Neural progenitor cell (in vitro differentiated cells): Measurements from ENCODE around the gene SLC9C1. TPM values are rescaled to one million over a fixed set of nuclear protein-coding genes. Genes with fewer than 3 reads are reported as not detected.

Experiments used
- DNase-seq: peaks from one replicate; pipeline ENCODE4 v3.0.0-alpha.2; 2016; ENCODE audit warnings: low spot score
- H2AFZ ChIP-seq: fragments of 200-600 bp; sonication (generic); replicated peaks from 2 replicates; pipeline ENCODE4 v1.6.1; 2016; ENCODE audit warnings: antibody characterized with exemption
- H3F3A ChIP-seq: fragments of 200-600 bp; sonication (generic); 2 replicates; pipeline ENCODE4 v1.6.1; 2016; ENCODE audit warnings: antibody characterized with exemption, low read depth
- H3K27ac ChIP-seq: fragments of 200-600 bp; sonication (generic); 2 replicates; pipeline ENCODE4 v1.5.1; 2016; ENCODE audit warnings: mild to moderate bottlenecking
- H3K27me3 ChIP-seq: fragments of 200-600 bp; sonication (generic); 2 replicates; pipeline ENCODE4 v1.6.1; 2016; ENCODE audit warnings: mild to moderate bottlenecking, moderate library complexity
- H3K36me3 ChIP-seq: fragments of 200-600 bp; sonication (generic); 2 replicates; pipeline ENCODE4 v1.5.1; 2016
- H3K4me1 ChIP-seq: fragments of 200-600 bp; sonication (generic); 2 replicates; pipeline ENCODE4 v1.6.1; 2016; ENCODE audit warnings: mixed run types
- H3K4me2 ChIP-seq: fragments of 200-600 bp; sonication (generic); 2 replicates; pipeline ENCODE4 v1.6.1; 2016
- H3K4me3 ChIP-seq: fragments of 200-600 bp; sonication (generic); 2 replicates; pipeline ENCODE4 v1.5.1; 2016
- H3K79me2 ChIP-seq: fragments of 200-600 bp; sonication (generic); 2 replicates; pipeline ENCODE4 v1.6.1; 2016; ENCODE audit warnings: low read depth
- H3K9ac ChIP-seq: fragments of 200-600 bp; sonication (generic); 2 replicates; pipeline ENCODE4 v1.6.1; 2016
- H3K9me3 ChIP-seq: fragments of 200-600 bp; sonication (generic); 2 replicates; pipeline ENCODE4 v1.5.1; 2016; ENCODE audit warnings: low read depth
- H4K20me1 ChIP-seq: fragments of 200-600 bp; sonication (generic); 2 replicates; pipeline ENCODE4 v1.6.1; 2016; ENCODE audit warnings: low read depth
- H3K27ac Mint-ChIP-seq: 3 replicates; pipeline ENCODE4 v1.8.0; 2021; ENCODE audit warnings: mixed read lengths
- H3K27me3 Mint-ChIP-seq: 2 replicates; pipeline ENCODE4 v1.8.0; 2022; ENCODE audit warnings: low read depth, mild to moderate bottlenecking, inconsistent platforms, moderate library complexity, mixed read lengths; ENCODE audit not compliant: insufficient read depth
- H3K36me3 Mint-ChIP-seq: 3 replicates; pipeline ENCODE4 v1.8.0; 2021; ENCODE audit warnings: mixed read lengths
- H3K4me1 Mint-ChIP-seq: 3 replicates; pipeline ENCODE4 v1.8.0; 2021; ENCODE audit warnings: mixed read lengths
- H3K4me3 Mint-ChIP-seq: 3 replicates; pipeline ENCODE4 v1.8.0; 2021; ENCODE audit warnings: mild to moderate bottlenecking, moderate library complexity, mixed read lengths
- H3K9me3 Mint-ChIP-seq: 3 replicates; pipeline ENCODE4 v1.8.0; 2020; ENCODE audit warnings: mixed read lengths
- EZH2 ChIP-seq: fragments of 200-600 bp; sonication (generic); IDR thresholded peaks from 2 replicates; pipeline ENCODE4 v1.6.1; 2017; ENCODE audit warnings: antibody characterized with exemption, mild to moderate bottlenecking, moderate library complexity
- EZH2phosphoT487 ChIP-seq: fragments of 200-600 bp; sonication (generic); IDR thresholded peaks from 2 replicates; pipeline ENCODE4 v1.6.1; 2017; ENCODE audit warnings: antibody characterized with exemption
- total RNA-seq: library from RNA; depleted of rRNA; stranded (reverse); fragments of >200 nt; gene quantifications from 2 replicates; pipeline ENCODE4 v1.2.3, GENCODE V29; 2015; ENCODE audit warnings: low replicate concordance
- TF ChIP-seq, protein P1 (sequence below): fragments of 200-600 bp; sonication (generic); IDR thresholded peaks from 2 replicates; pipeline ENCODE4 v1.5.1; 2017; ENCODE audit warnings: antibody characterized with exemption, mild to moderate bottlenecking

Gene SLC9C1
- total RNA-seq, 1 donor from 2014 or later, result 1.3 TPM

DNA sequence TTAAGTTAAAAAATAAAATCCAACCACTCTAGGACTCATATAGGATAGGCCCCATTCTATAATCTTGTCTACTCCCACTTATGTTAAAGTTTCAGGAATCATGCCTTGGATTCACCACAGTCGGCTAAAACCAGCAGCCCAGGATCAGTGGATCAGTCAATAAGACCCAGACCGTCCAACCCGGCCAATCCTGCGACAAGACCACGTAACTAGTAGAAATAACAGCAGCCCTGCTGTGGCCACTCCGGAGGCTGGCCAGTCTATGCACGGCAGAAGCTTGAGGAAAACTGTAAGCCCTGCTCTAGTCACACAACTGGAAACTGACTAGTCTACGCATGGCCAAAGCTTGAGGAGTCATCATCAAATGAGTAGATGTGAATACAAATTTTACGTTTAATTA lies 12.8 kb upstream of the SLC9C1 start:
- H3K4me1 Mint-ChIP-seq, result peaks cover 14% of the 10 kb centered on the region
- no peak overlapping the region for H2AFZ ChIP-seq
- no peak overlapping the region for H3K9ac ChIP-seq
- no peak overlapping the region for H3K27ac ChIP-seq
- H3K4me3 Mint-ChIP-seq, result no peak overlapping the region
- H3F3A ChIP-seq, result peaks cover 41% of the 10 kb centered on the region
- no peaks in the 10 kb centered on the region for H3K36me3 ChIP-seq
- H3K9me3 Mint-ChIP-seq, result no peaks in the 10 kb centered on the region
- TF ChIP-seq, protein P1, sequence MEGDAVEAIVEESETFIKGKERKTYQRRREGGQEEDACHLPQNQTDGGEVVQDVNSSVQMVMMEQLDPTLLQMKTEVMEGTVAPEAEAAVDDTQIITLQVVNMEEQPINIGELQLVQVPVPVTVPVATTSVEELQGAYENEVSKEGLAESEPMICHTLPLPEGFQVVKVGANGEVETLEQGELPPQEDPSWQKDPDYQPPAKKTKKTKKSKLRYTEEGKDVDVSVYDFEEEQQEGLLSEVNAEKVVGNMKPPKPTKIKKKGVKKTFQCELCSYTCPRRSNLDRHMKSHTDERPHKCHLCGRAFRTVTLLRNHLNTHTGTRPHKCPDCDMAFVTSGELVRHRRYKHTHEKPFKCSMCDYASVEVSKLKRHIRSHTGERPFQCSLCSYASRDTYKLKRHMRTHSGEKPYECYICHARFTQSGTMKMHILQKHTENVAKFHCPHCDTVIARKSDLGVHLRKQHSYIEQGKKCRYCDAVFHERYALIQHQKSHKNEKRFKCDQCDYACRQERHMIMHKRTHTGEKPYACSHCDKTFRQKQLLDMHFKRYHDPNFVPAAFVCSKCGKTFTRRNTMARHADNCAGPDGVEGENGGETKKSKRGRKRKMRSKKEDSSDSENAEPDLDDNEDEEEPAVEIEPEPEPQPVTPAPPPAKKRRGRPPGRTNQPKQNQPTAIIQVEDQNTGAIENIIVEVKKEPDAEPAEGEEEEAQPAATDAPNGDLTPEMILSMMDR, result no peak
- no peak for TF ChIP-seq EZH2phosphoT487
- no peak for TF ChIP-seq EZH2
- H3K36me3 Mint-ChIP-seq, result no peaks in the 10 kb centered on the region
- peaks cover 2% of the 10 kb centered on the region for H3K27me3 Mint-ChIP-seq
- H4K20me1 ChIP-seq, result no peaks in the 10 kb centered on the region
- H3K4me2 ChIP-seq, result no peak overlapping the region
- H3K4me1 ChIP-seq, result peaks cover 42% of the 10 kb centered on the region
- H3K4me3 ChIP-seq, result no peak overlapping the region
- H3K79me2 ChIP-seq, result no peaks in the 10 kb centered on the region
- H3K27ac Mint-ChIP-seq, result peak overlapping the region; percentile 47
- no peaks in the 10 kb centered on the region for H3K27me3 ChIP-seq
- no peaks in the 10 kb centered on the region for H3K9me3 ChIP-seq
- no peak for DNase-seq

DNA sequence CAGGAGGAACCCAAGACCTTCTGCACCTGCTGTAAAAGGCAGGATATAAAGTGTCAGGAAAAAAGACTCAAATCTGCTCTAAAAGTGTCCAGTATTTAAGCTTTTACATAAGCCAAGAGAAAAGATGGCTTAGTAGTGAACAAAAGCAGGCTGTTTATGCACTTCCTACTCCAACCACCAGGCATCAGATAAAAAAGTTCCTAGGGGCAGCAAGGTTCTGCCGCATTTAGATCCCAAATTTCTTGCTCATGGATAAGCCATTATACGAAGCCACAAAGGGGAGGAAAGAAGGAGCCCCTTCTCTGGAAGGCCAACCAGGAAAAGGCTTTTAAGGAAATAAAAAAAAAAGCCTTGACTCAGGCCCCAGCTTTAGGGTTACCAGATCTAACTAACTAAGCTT lies 10.6 kb upstream of the SLC9C1 start:
- Histone ChIP-seq H3K9me3 (peaks cover 7% of the 10 kb centered on the region), H4K20me1 (no peaks in the 10 kb centered on the region), H3K4me1 (peaks cover 49% of the 10 kb centered on the region), H3K9ac (no peak overlapping the region), H3K4me2 (peak overlapping the region; percentile 80), H3F3A (peaks cover 52% of the 10 kb centered on the region), H3K79me2 (no peaks in the 10 kb centered on the region), H3K27ac (peak overlapping the region; percentile 94), H3K4me3 (no peak overlapping the region), H2AFZ (peak overlapping the region; percentile 64), H3K36me3 (peaks cover 6% of the 10 kb centered on the region), H3K27me3 (no peaks in the 10 kb centered on the region)
- Mint-ChIP-seq H3K4me1 (peaks cover 14% of the 10 kb centered on the region), H3K36me3 (no peaks in the 10 kb centered on the region), H3K27me3 (no peaks in the 10 kb centered on the region), H3K4me3 (no peak overlapping the region), H3K27ac (no peak overlapping the region), H3K9me3 (peaks cover 2% of the 10 kb centered on the region)
- DNase-seq, result peak; percentile 37
- no peak for TF ChIP-seq EZH2
- TF ChIP-seq, protein P1, result peak; percentile 41

DNA sequence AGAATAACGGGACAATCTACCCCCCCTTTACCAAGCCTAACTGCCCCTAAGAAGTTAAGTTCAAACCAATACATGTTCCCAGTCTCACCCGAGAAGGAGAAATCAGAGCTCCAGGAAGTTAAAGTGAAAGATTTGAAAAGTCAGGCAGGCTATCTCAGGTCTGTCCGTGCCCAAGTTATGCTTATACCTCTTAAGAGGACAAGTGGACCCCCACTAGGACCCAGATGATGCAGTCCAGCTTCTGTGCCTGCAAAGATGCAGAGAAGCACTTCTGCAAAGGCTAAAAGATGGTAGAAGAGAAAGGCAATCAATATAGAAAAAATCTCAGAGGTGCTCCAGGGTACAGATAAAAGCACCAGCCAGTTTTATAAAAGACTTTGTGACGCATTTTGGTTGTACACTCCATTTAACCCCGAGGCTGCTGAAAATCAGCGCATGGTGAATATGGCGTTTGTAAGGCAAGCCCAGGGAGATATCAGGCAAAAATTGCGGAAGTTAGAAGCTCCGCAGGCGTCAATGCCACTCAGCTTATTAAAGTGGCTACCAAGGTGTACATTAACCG lies 9.8 kb upstream of the SLC9C1 start:
- Mint-ChIP-seq H3K9me3 (peaks cover 2% of the 10 kb centered on the region), H3K36me3 (no peaks in the 10 kb centered on the region), H3K4me3 (no peak overlapping the region), H3K4me1 (peaks cover 14% of the 10 kb centered on the region), H3K27ac (no peak overlapping the region), H3K27me3 (no peaks in the 10 kb centered on the region)
- Histone ChIP-seq H4K20me1 (no peaks in the 10 kb centered on the region), H3K4me1 (peaks cover 49% of the 10 kb centered on the region), H3K9ac (no peak overlapping the region), H3K36me3 (peaks cover 6% of the 10 kb centered on the region), H3K79me2 (no peaks in the 10 kb centered on the region), H3K27ac (peak overlapping the region; percentile 94), H3K9me3 (peaks cover 7% of the 10 kb centered on the region), H3F3A (peaks cover 52% of the 10 kb centered on the region), H3K27me3 (no peaks in the 10 kb centered on the region), H2AFZ (peak overlapping the region; percentile 64), H3K4me2 (peak overlapping the region; percentile 80), H3K4me3 (peak overlapping the region; percentile 43)
- TF ChIP-seq, protein P1, result no peak
- no peak for TF ChIP-seq EZH2phosphoT487
- no peak for TF ChIP-seq EZH2
- peak; percentile 43 for DNase-seq
